Spinal cord (tissue), 10 donors: ENCODE measurements around the gene RASGRF1. TPM values are rescaled to one million over a fixed set of nuclear protein-coding genes. Genes with fewer than 3 reads are reported as not detected.
A peak's percentile ranks its signal among the peaks of the same experiment; 100 is the strongest.

Experiments
- DNase-seq, 6 donors: peaks; one replicate each; pipeline versions ENCODE4 v3.0.0 to v3.0.0-alpha.2; 2013 to 2015; ENCODE audit warnings: low spot score in 6 of 6, low read depth in 4 of 6
- H3K27ac ChIP-seq: one replicate; pipeline ENCODE4 v1.5.1; 2013; ENCODE audit warnings: low read depth, low read length, control low read depth
- H3K27me3 ChIP-seq: one replicate; pipeline ENCODE4 v1.6.1; 2013; ENCODE audit warnings: low read length; ENCODE audit not compliant: control insufficient read depth, insufficient read depth
- H3K36me3 ChIP-seq: one replicate; pipeline ENCODE4 v1.6.1; 2013; ENCODE audit warnings: low read length; ENCODE audit not compliant: control insufficient read depth, insufficient read depth
- H3K4me1 ChIP-seq: one replicate; pipeline ENCODE4 v1.6.1; 2013; ENCODE audit warnings: low read length; ENCODE audit not compliant: control insufficient read depth, insufficient read depth
- H3K4me3 ChIP-seq: one replicate; pipeline ENCODE4 v1.5.1; 2013; ENCODE audit warnings: low read depth, low read length, control low read depth
- H3K9me3 ChIP-seq: one replicate; pipeline ENCODE4 v1.6.1; 2013; ENCODE audit warnings: low read length; ENCODE audit not compliant: control insufficient read depth, insufficient read depth
- WGBS: methylation state at CpG from one replicate; pipeline ENCODE4 v1.1.5; 2013; ENCODE audit warnings: missing lambda C conversion rate; ENCODE audit not compliant: insufficient coverage; 5-methylcytosine and 5-hydroxymethylcytosine counted together
- polyA plus RNA-seq, 2 donors: library from polyadenylated mRNA; unstranded; fragments of 120-200 nt; gene quantifications; one replicate each; pipeline ENCODE4 v1.2.1, GENCODE V29; 2013; ENCODE audit not compliant: insufficient read length in 2 of 2
- total RNA-seq, 2 donors: library from RNA; depleted of rRNA in 1 of 2; stranded (reverse); fragments of 120-200 nt in 1 of 2; fragments of >200 nt in 1 of 2; gene quantifications; one replicate each; pipeline versions ENCODE4 v1.2.3 to v1.2.4, GENCODE V29; 2013 to 2014
- donor health status: healthy.

RASGRF1 gene
- total and polyA plus RNA-seq, 4 donors, result 4.9 to 42.0 (median 28.1) TPM

GRCh38 chr15:78944669-78945407 lies 145.7 kb downstream of the RASGRF1 start, which contains the start of gene CTSH:
Gene CTSH, minus strand, starts transcription at chr15:78945046. Its CDS starts 65 bp downstream, at chr15:78944981.
- 1% methylated on average over 62 of the region's 71 CpGs for WGBS
- DNase-seq, result peak in 2 of 6 donors; percentile 77 to 80
- Histone ChIP-seq H3K27me3 (peaks cover 5% of the 10 kb centered on the region), H3K27ac (no peak within 1 kb of the TSS), H3K4me1 (peaks cover 17% of the 10 kb centered on the region), H3K9me3 (no peaks in the 10 kb centered on the region), H3K36me3 (no peaks in the 10 kb centered on the region), H3K4me3 (peak within 1 kb of the TSS; percentile 45)

GRCh38 chr15:78944202-78944625 lies 146.4 kb downstream of the RASGRF1 start:
- H3K4me3 ChIP-seq, result peak overlapping the region; percentile 45
- WGBS, result 34% methylated on average over 11 of the region's 12 CpGs
- no peaks in the 10 kb centered on the region for H3K9me3 ChIP-seq
- no peak overlapping the region for H3K27ac ChIP-seq
- peaks cover 5% of the 10 kb centered on the region for H3K27me3 ChIP-seq
- no peak for DNase-seq
- H3K4me1 ChIP-seq, result peaks cover 17% of the 10 kb centered on the region
- no peaks in the 10 kb centered on the region for H3K36me3 ChIP-seq

GRCh38 chr15:78943692-78944091 lies 146.9 kb downstream of the RASGRF1 start:
- Histone ChIP-seq H3K27me3 (peaks cover 5% of the 10 kb centered on the region), H3K36me3 (no peaks in the 10 kb centered on the region), H3K4me1 (peaks cover 17% of the 10 kb centered on the region), H3K9me3 (no peaks in the 10 kb centered on the region), H3K4me3 (no peak overlapping the region), H3K27ac (no peak overlapping the region)
- WGBS, result 47% methylated on average over 6 of the region's 7 CpGs
- DNase-seq, result peak in 2 of 6 donors; percentile 11 to 49

- WGBS, result 89% methylated on average over 4 of the region's 4 CpGs
- no peak for DNase-seq
These were observed 147.8 kb downstream of the RASGRF1 start for GRCh38 chr15:78942741-78943140.

GRCh38 chr15:78938658-78939488 lies 151.7 kb downstream of the RASGRF1 start:
- Histone ChIP-seq H3K27ac (no peak overlapping the region), H3K4me3 (no peak overlapping the region), H3K36me3 (peaks cover 5% of the 10 kb centered on the region), H3K4me1 (peaks cover 11% of the 10 kb centered on the region), H3K9me3 (no peaks in the 10 kb centered on the region), H3K27me3 (no peaks in the 10 kb centered on the region)
- DNase-seq, result no peak
- 100% methylated on average over 2 of the region's 6 CpGs for WGBS

More at GRCh38 chr15:78942741-78943140, 147.8 kb downstream of the RASGRF1 start:
- Histone ChIP-seq H3K27me3 (peaks cover 5% of the 10 kb centered on the region), H3K36me3 (no peaks in the 10 kb centered on the region), H3K27ac (no peak overlapping the region), H3K4me3 (no peak overlapping the region), H3K4me1 (peaks cover 17% of the 10 kb centered on the region), H3K9me3 (no peaks in the 10 kb centered on the region)

GRCh38 chr15:78937132-78937739 lies 153.3 kb downstream of the RASGRF1 start:
- 58% methylated on average over 9 of the region's 14 CpGs for WGBS
- Histone ChIP-seq H3K4me3 (no peak overlapping the region), H3K27me3 (no peaks in the 10 kb centered on the region), H3K36me3 (peaks cover 5% of the 10 kb centered on the region), H3K4me1 (peaks cover 23% of the 10 kb centered on the region), H3K27ac (peak overlapping the region; percentile 67), H3K9me3 (no peaks in the 10 kb centered on the region)
- DNase-seq, result peak in 1 of 6 donors; percentile 69

GRCh38 chr15:78934655-78935023 lies 155.9 kb downstream of the RASGRF1 start:
- H3K27ac ChIP-seq, result no peak overlapping the region

GRCh38 chr15:78933823-78934654 lies 156.5 kb downstream of the RASGRF1 start:
- Histone ChIP-seq H3K27me3 (no peaks in the 10 kb centered on the region), H3K27ac (peak overlapping the region; percentile 67), H3K36me3 (peaks cover 10% of the 10 kb centered on the region), H3K4me1 (peaks cover 42% of the 10 kb centered on the region), H3K9me3 (no peaks in the 10 kb centered on the region), H3K4me3 (no peak overlapping the region)
- 55% methylated on average over 15 of the region's 20 CpGs for WGBS
- peak in 2 of 6 donors; percentile 57 to 85 for DNase-seq

More at GRCh38 chr15:78934655-78935023, 155.9 kb downstream of the RASGRF1 start:
- Histone ChIP-seq H3K36me3 (peaks cover 6% of the 10 kb centered on the region), H3K27me3 (no peaks in the 10 kb centered on the region), H3K4me3 (no peak overlapping the region), H3K4me1 (peaks cover 41% of the 10 kb centered on the region), H3K9me3 (no peaks in the 10 kb centered on the region)
- WGBS, result 79% methylated on average over 5 of the region's 5 CpGs
- no peak for DNase-seq
